A549 (cell line): ENCODE measurements around the gene MUC5B.

Experiments used
- HOXB13 ChIP-seq: fragments of 250-450 bp; sonication (Bioruptor Pico); IDR thresholded peaks from 2 replicates; pipeline ENCODE4 v1.5.0; 2020; ENCODE audit warnings: low read depth, mild to moderate bottlenecking, moderate library complexity
- KDM1A ChIP-seq: fragments of 200-600 bp; sonication (generic); IDR thresholded peaks from 2 replicates; pipeline ENCODE4 v1.6.1; 2016; ENCODE audit warnings: low read depth, mild to moderate bottlenecking
- POLR2A ChIP-seq: IDR thresholded peaks from 2 replicates; pipeline ENCODE4 v1.6.1; 2012; ENCODE audit warnings: mild to moderate bottlenecking, low read length
- TF ChIP-seq, protein P1 (sequence below): fragments of >200 bp; sonication (Bioruptor Twin); formaldehyde crosslinking; IDR thresholded peaks from 3 replicates; pipeline ENCODE4 v1.5.1; 2016
- TF ChIP-seq, protein P2 (sequence below): fragments of 200-600 bp; sonication (generic); IDR thresholded peaks from 2 replicates; pipeline ENCODE4 v1.6.1; 2016; ENCODE audit warnings: antibody characterized with exemption, mild to moderate bottlenecking, moderate library complexity

DNA sequence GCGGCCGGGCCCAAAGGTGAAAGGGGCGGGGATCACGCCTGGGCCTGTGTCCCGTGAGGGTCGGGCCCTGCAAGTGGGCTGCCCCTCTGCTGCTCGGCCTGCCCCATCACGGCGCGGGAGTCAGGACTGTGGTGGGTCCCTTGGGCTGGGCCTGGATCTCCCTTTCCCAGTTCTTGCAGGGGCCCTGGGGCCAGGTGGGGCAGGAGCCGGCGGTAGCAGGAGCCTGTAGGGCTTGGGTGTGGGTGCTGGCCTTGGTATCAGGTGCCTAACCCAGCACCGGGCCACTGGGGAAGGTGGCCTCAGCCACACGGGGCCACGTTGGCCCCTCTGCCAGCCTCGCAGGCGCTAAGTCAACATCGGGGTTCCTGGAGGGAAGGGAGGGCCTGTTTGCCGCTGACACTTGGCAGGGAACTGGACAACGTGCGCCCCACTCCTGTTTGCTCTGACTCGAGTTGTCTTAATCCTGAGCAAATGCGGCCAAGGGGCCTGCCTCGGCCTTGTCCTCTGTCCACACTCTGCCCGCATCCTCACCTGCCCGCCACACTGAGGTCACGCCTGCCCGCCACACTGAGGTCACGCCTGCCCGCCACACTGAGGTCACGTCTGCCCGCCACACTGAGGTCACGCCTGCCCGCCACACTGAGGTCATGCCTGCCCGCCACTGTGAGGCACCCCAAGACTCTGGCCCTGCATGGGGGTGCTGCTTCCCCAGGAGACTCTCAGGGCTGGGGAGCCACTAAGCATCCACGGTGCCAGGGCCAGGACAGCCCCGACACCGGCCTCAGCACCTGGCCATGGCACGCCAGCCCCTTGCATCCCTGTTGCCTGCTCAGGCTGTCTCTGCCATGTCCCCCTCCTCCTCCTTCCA, 14.2 kb upstream of the MUC5B start:
- TF ChIP-seq KDM1A (no peak), POLR2A (no peak), HOXB13 (CRISPR knock-in tag) (no peak)
- TF ChIP-seq, protein P1, sequence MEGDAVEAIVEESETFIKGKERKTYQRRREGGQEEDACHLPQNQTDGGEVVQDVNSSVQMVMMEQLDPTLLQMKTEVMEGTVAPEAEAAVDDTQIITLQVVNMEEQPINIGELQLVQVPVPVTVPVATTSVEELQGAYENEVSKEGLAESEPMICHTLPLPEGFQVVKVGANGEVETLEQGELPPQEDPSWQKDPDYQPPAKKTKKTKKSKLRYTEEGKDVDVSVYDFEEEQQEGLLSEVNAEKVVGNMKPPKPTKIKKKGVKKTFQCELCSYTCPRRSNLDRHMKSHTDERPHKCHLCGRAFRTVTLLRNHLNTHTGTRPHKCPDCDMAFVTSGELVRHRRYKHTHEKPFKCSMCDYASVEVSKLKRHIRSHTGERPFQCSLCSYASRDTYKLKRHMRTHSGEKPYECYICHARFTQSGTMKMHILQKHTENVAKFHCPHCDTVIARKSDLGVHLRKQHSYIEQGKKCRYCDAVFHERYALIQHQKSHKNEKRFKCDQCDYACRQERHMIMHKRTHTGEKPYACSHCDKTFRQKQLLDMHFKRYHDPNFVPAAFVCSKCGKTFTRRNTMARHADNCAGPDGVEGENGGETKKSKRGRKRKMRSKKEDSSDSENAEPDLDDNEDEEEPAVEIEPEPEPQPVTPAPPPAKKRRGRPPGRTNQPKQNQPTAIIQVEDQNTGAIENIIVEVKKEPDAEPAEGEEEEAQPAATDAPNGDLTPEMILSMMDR: no peak
- TF ChIP-seq, protein P2, sequence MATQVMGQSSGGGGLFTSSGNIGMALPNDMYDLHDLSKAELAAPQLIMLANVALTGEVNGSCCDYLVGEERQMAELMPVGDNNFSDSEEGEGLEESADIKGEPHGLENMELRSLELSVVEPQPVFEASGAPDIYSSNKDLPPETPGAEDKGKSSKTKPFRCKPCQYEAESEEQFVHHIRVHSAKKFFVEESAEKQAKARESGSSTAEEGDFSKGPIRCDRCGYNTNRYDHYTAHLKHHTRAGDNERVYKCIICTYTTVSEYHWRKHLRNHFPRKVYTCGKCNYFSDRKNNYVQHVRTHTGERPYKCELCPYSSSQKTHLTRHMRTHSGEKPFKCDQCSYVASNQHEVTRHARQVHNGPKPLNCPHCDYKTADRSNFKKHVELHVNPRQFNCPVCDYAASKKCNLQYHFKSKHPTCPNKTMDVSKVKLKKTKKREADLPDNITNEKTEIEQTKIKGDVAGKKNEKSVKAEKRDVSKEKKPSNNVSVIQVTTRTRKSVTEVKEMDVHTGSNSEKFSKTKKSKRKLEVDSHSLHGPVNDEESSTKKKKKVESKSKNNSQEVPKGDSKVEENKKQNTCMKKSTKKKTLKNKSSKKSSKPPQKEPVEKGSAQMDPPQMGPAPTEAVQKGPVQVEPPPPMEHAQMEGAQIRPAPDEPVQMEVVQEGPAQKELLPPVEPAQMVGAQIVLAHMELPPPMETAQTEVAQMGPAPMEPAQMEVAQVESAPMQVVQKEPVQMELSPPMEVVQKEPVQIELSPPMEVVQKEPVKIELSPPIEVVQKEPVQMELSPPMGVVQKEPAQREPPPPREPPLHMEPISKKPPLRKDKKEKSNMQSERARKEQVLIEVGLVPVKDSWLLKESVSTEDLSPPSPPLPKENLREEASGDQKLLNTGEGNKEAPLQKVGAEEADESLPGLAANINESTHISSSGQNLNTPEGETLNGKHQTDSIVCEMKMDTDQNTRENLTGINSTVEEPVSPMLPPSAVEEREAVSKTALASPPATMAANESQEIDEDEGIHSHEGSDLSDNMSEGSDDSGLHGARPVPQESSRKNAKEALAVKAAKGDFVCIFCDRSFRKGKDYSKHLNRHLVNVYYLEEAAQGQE: no peak
